GM18868 (cell line): ENCODE measurements around the gene SFRP2.

Experiments
- ATAC-seq: cut with Tn5 transposase; IDR thresholded peaks from one replicate; pipeline ENCODE4 v1.9.1; 2021; ENCODE audit warnings: mild to moderate bottlenecking, moderate library complexity; ENCODE audit not compliant: unreplicated experiment

SFRP2 gene, protein sequence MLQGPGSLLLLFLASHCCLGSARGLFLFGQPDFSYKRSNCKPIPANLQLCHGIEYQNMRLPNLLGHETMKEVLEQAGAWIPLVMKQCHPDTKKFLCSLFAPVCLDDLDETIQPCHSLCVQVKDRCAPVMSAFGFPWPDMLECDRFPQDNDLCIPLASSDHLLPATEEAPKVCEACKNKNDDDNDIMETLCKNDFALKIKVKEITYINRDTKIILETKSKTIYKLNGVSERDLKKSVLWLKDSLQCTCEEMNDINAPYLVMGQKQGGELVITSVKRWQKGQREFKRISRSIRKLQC

GRCh38 chr4:153788413-153789276 is at the start of gene SFRP2:
TSS of gene SFRP2 (minus strand) at chr4:153789083. CDS start at chr4:153788835, 248 bp downstream.
- no peak for ATAC-seq

GRCh38 chr4:153838564-153838963 is 49.7 kb upstream of the SFRP2 start:
- ATAC-seq: no peak

GRCh38 chr4:153834901-153835300 is 46.0 kb upstream of the SFRP2 start:
- no peak for ATAC-seq

GRCh38 chr4:153832720-153833287 is 43.9 kb upstream of the SFRP2 start:
- peak; percentile 72 for ATAC-seq

DNA sequence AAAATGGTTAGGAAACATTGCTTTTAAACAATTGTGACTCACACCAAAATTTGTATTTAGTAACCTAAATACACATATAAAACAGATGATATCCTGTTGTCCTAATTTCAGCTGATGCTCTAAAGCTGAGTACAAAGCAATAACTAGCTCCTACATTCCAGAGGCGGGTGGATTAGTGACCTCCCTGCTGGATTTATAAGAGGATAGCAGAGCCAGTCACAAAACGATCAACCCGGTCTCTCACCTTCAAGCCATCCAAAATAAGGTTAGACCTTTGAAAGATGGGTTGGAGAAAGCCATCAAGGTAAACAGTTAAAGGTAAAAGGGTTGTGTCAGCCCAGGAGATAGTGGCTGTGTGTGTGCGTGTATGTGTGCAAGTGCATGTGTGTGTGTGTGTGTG is 43.2 kb upstream of the SFRP2 start:
- no peak for ATAC-seq

- no peak for ATAC-seq
Measured at GRCh38 chr4:153831245-153831644, 42.4 kb upstream of the SFRP2 start.

- ATAC-seq: no peak
Measured at GRCh38 chr4:153825691-153826090, 36.8 kb upstream of the SFRP2 start.

DNA sequence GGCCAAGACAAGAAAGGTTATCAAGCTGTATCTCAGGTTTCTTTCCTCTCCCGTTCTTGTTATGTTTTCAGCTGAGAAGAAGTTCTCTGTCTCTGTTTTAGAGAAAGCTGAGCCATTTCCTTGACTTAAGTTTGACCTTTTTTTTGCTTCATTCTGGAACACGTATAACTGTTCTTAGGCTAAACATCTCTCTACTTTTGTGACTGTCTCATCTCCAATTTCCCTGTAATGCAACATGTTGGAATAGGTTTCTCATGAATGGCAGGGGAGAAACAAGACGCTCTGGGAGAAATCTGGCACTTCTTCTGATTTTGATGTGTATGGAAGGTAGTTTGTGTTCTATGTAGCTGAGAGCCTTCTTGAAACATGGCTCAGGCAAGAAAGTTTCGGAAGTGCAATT is 36.2 kb upstream of the SFRP2 start:
- ATAC-seq: no peak

- no peak for ATAC-seq
Measured at GRCh38 chr4:153824501-153824900, 35.6 kb upstream of the SFRP2 start.

DNA sequence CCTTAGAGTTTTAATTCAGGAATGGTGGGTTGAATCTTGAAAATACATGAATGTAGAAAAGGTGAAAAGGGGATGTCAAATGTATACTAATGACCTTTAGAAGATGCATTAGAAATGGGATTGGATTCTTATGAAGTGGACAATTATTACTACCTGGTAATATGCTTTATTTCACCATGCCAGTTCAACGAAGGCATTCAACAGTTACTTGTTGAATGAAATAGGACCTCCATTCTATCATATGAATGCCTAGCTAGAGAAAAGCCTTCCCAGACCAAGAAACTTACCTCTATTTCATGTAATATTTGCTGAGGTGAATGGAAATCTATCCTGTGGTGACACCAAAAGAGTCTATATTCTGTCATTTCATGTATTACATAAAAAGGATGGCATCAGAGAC is 34.6 kb upstream of the SFRP2 start:
- no peak for ATAC-seq

GRCh38 chr4:153822316-153822715 is 33.4 kb upstream of the SFRP2 start:
- ATAC-seq: no peak

DNA sequence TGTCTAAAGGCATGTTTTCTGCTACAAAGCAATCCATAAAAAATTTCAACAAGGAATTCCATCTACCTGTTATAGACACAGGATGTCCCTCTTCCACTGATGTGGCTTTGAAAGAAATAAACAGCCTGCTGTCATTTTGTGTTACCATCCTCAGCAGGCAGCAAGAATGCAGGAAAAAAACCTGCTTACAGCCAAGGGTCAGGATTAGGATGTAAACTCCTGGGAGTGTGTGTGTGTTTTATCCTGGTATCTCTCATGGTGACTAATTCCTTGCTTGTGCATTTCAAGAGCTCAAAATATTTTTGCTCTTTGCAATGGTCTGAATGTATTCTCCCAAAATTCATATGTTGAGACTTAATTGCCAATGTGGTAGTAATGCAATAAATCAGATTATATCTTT is 28.6 kb upstream of the SFRP2 start:
- ATAC-seq: no peak

- ATAC-seq: no peak
Measured at GRCh38 chr4:153816542-153816941, 27.7 kb upstream of the SFRP2 start.

DNA sequence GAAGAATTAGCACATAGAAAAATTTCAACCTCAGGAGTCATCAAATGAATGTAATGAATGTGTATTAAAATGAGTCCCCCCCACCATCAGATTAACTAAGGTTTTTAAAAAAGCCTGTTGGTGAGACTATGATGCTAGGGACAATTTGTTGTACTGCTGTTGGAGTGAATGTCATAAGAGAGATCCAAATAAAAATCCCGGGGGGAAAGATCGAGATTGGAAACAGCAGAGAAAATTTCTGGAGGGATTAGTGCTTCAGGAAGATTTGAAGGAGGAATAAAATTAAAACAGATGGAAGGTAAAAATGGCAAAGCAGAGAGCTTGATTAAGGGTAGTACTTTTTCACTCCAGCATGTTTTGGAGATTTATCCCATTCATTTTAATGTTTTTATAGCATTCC is 25.9 kb upstream of the SFRP2 start:
- ATAC-seq: no peak

DNA sequence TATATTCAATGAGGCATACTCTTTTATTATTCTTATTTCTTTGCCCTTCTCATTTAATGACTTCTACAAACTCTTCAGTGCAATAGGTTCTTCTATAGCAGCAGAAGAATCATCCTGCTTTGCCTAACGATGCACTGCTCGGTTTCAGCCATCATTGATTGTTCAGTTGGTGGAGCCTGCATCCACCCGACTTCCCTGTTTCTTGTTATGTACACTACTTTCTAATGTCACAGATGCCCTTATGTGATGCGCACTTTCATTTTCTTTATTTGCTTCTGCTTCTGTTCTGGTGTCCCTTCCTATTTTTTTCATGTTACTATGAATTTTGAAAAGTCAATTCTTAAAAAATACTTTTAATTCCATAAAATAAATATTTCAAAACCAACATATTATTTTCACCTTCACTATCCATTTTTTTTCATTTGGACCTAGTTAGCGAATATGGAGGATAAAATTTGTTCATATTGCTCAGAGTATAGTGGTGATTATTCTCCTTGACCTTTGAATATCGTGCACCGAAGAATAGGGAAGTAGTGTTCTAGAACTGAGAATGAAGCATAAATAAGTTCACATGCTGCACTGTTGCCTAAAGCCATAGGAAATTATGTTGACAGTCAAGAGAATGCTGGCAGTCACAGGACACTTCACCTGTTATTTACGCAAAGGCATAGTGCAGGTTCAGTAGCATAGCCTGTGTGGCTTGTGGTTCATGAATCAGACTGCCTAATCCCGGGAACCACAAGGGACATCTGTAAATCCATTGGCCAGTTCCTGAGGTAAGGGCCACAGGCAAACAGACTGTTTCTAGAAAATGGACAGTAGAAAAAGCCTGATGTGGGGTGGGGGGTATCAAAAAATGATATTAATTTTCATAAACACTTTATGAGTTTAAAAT is 21.3 kb upstream of the SFRP2 start:
- peak; percentile 65 for ATAC-seq

DNA sequence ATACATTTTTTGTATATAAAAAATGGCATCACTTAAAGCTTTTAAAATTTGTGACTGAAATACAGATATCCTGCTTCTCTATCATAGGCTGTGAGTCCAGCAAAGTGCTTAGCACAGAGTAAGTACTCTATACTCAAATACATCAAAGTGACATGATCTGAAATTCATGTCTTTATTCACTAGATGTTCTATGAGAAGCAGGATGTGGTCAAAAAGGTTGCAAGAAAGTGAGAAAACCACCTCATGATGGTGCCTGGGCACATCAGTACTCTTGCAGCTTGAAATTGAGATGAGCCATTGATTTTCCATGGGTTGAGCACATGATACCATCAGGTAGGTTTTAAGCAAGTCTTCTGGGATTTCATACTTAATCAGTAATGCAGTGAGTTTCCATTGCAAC is 20.4 kb upstream of the SFRP2 start:
- peak; percentile 72 for ATAC-seq

- no peak for ATAC-seq
Measured at GRCh38 chr4:153808175-153808574, 19.3 kb upstream of the SFRP2 start.

DNA sequence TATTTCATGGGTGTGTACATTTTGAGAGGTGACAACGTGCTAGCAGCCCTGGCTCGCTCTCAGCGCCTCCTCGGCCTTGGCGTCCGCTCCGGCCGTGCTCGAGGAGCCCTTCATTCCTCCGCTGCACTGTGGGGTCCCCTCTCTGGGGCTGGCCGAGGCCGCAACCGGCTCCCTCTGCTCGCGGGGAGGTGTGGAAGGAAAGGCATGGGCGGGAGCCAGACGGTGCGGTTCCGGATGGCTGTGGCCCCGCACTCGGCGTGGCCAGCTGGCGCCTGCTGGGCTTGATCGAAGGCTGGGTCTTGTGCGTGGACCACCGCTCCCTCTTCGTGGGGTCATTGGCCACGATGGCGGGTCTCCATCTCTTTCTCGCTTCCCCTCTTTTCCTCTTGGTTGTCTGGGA is 17.2 kb upstream of the SFRP2 start:
- ATAC-seq: no peak

DNA sequence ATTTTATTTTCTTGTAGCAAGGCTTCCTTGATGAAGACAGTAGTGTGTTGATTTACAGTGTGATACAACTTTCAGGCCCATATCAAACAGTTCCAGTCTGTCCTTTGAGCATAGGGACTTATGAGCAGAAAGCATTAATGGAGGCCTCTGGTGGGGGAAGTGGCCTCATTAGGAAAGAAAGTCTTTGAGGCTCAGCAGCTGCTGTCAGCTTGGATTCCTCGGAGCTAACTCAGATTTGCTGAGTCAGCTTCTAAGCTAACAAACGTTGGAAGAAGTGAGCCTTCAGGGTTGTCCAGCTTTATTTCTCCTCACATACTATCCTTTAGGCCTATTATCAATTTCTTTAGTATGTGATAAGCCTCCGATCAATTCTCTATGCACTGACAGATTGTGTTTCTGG is 15.8 kb upstream of the SFRP2 start:
- ATAC-seq: no peak

- no peak for ATAC-seq
Measured at GRCh38 chr4:153799694-153800074, 10.8 kb upstream of the SFRP2 start.
